HepG2 (cell line): ENCODE results near the gene PPM1G. TPM values are rescaled to one million over a fixed set of nuclear protein-coding genes. Genes with fewer than 3 reads are reported as not detected.

Experiments used
- ATAC-seq: fragments of 200-7000 bp; cut with Tn5 transposase; 3 replicates; pipeline ENCODE4 v1.9.1; 2020; ENCODE audit warnings: mild to moderate bottlenecking, moderate library complexity
- BruUV-seq: library from RNA; stranded (reverse); fragments of 400-500 nt; replicated peaks from 2 replicates; lab custom pipeline; 2021; lab: Mats Ljungman, UMichigan
- CTCF ChIA-PET: fragments of 300-600 bp; formaldehyde crosslinking; extraction: SDS; loops from one replicate; lab custom pipeline; 2021; ENCODE audit warnings: low total read pairs, inconsistent platforms, low intra/inter-chr PET ratio; lab: Yijun Ruan, JAX
- POLR2A ChIA-PET: fragments of 350-600 bp; sonication (Branson Sonifier 250); formaldehyde crosslinking; loops from one replicate; lab custom pipeline; 2020; ENCODE audit warnings: antibody characterized with exemption, inconsistent platforms; lab: Yijun Ruan, JAX
- DNase-seq: peaks from one replicate; pipeline ENCODE4 v3.0.0-alpha.2; 2015; ENCODE audit warnings: low spot score
- FAIRE-seq: peaks from 3 replicates; lab custom pipeline; 2011; peaks lifted over from hg19 to GRCh38; lab: Jason Lieb, UNC
- H2AFZ ChIP-seq: one replicate; pipeline ENCODE4 v1.6.1; 2011; ENCODE audit warnings: low read length, inconsistent platforms
- H3K27ac ChIP-seq: fragments of 300-600 bp; 3 replicates; pipeline ENCODE4 v1.8.0; 2011; ENCODE audit warnings: mixed run types, mild to moderate bottlenecking, mixed read lengths, low read length, inconsistent platforms; ENCODE audit not compliant: insufficient read depth; ENCODE audit errors: extremely low read length
- H3K27me3 ChIP-seq, 2 experiments: fragments of 200-600 bp in 1 of 2; 2 replicates in 1 of 2; 3 replicates in 1 of 2; pipeline versions ENCODE4 v1.6.0 to v1.8.0; 2011; ENCODE audit warnings: low read length in 2 of 2, mild to moderate bottlenecking in 2 of 2, moderate library complexity in 2 of 2, inconsistent platforms in 1 of 2; ENCODE audit not compliant: insufficient read depth in 2 of 2, control insufficient read depth in 1 of 2
- H3K36me3 ChIP-seq, 2 experiments: fragments of 200-600 bp in 1 of 2; replicated peaks in 1 of 2; 2 replicates in 1 of 2; 3 replicates in 1 of 2; pipeline versions ENCODE4 v1.5.1 to v1.8.0; 2011; ENCODE audit warnings: low read length in 2 of 2, inconsistent platforms in 1 of 2; ENCODE audit not compliant: insufficient read depth in 2 of 2, control insufficient read depth in 1 of 2
- H3K4me1 ChIP-seq: 2 replicates; pipeline ENCODE4 v1.5.1; 2012; ENCODE audit warnings: low read length, inconsistent platforms; ENCODE audit not compliant: insufficient read depth
- H3K4me2 ChIP-seq: 2 replicates; pipeline ENCODE4 v1.6.0; 2011; ENCODE audit warnings: low read depth, low read length, inconsistent platforms
- H3K4me3 ChIP-seq, 3 experiments: fragments of 200-600 bp in 1 of 3; sonication (generic), shearing (Covaris generic) in 1 of 3; replicated peaks in 1 of 3; 2 replicates each; pipeline ENCODE4 v1.5.1; 2011 to 2016; ENCODE audit warnings: low read length in 3 of 3, inconsistent platforms in 2 of 3, low read depth in 2 of 3, mild to moderate bottlenecking in 2 of 3, control low read depth in 1 of 3, mixed read lengths in 1 of 3; ENCODE audit not compliant: insufficient read depth in 1 of 3
- H3K79me2 ChIP-seq: one replicate; pipeline ENCODE4 v1.6.1; 2011; ENCODE audit warnings: low read length, inconsistent platforms; ENCODE audit not compliant: insufficient read depth
- H3K9ac ChIP-seq: 2 replicates; pipeline ENCODE4 v1.6.0; 2011; ENCODE audit warnings: mild to moderate bottlenecking, low read depth, low read length, inconsistent platforms; ENCODE audit not compliant: insufficient read depth
- H3K9me3 ChIP-seq: 2 replicates; pipeline ENCODE4 v1.5.1; 2012; ENCODE audit warnings: mild to moderate bottlenecking, low read length
- H4K20me1 ChIP-seq: 2 replicates; pipeline ENCODE4 v1.6.0; 2011; ENCODE audit warnings: inconsistent platforms, mild to moderate bottlenecking, low read length, moderate library complexity; ENCODE audit not compliant: insufficient read depth
- ARID2 ChIP-seq: sonication (generic); formaldehyde crosslinking; IDR thresholded peaks from 2 replicates; pipeline ENCODE4 v1.8.1; 2022; ENCODE audit warnings: mild to moderate bottlenecking, missing genetic modification reagents, borderline replicate concordance
- HIC2 ChIP-seq: sonication (generic); formaldehyde crosslinking; IDR thresholded peaks from 2 replicates; pipeline ENCODE4 v1.9.0; 2022; ENCODE audit warnings: low read depth, missing genetic modification reagents
- HIVEP1 ChIP-seq: sonication (generic); formaldehyde crosslinking; IDR thresholded peaks from 2 replicates; pipeline ENCODE4 v1.4.0; 2020; ENCODE audit warnings: mild to moderate bottlenecking, missing genetic modification reagents
- JUN ChIP-seq: sonication (generic); formaldehyde crosslinking; IDR thresholded peaks from 2 replicates; pipeline ENCODE4 v1.4.0; 2020; ENCODE audit warnings: mild to moderate bottlenecking, missing genetic modification reagents
- PHF5A ChIP-seq: IDR thresholded peaks from one replicate; pipeline ENCODE4 v1.6.1; 2018; ENCODE audit warnings: low read depth, missing genetic modification reagents; ENCODE audit not compliant: unreplicated experiment
- ZNF234 ChIP-seq: sonication (generic); formaldehyde crosslinking; conservative IDR thresholded peaks from 2 replicates; pipeline ENCODE4 v1.5.1; 2020; ENCODE audit warnings: mild to moderate bottlenecking, missing genetic modification reagents
- ZNF24 ChIP-seq: fragments of 450-650 bp; IDR thresholded peaks from 2 replicates; pipeline ENCODE4 v1.6.1; 2017; ENCODE audit warnings: antibody characterized with exemption, mild to moderate bottlenecking
- ZNF567 ChIP-seq: sonication (generic); formaldehyde crosslinking; IDR thresholded peaks from 2 replicates; pipeline ENCODE4 v1.8.1; 2023; ENCODE audit warnings: mild to moderate bottlenecking, missing genetic modification reagents, borderline replicate concordance
- WGBS: methylation state at CpG from one replicate; pipeline ENCODE4 v1.1.6; 2017; ENCODE audit warnings: low lambda C conversion rate; 5-methylcytosine and 5-hydroxymethylcytosine counted together
- in situ Hi-C: cut with HindIII; loops from 2 replicates; pipeline ENCODE4 v1.10.0; 2017; ENCODE audit warnings: low pct_unique_long_range_greater_than_20kb; ENCODE audit not compliant: extremely low pct_ligation_motif_present
- intact Hi-C: fragments of 100-400 bp; cut with micrococcal nuclease; formaldehyde crosslinking; loops from one replicate; pipeline ENCODE4 v1.10.0; 2022; ENCODE audit not compliant: unreplicated experiment
- polyA plus RNA-seq, 8 experiments: library from polyadenylated mRNA; depleted of rRNA in 3 of 8; stranded (reverse) in 7 of 8; unstranded in 1 of 8; fragments of >200 nt; fragmentation: Illumina TruSeq in 4 of 8; extraction: Trizol in 4 of 8; gene quantifications; 2 replicates each; pipeline versions ENCODE4 v1.2.1 to v1.2.3, GENCODE V29; 2011 to 2016; ENCODE audit warnings: low read depth in 4 of 8, missing spikeins in 1 of 8, mixed read lengths in 1 of 8; ENCODE audit not compliant: insufficient read depth in 1 of 8
- total RNA-seq, 5 experiments: library from RNA; depleted of rRNA; stranded (reverse); fragments of >200 nt; fragmentation: Illumina TruSeq; extraction: Trizol; gene quantifications; 2 replicates each; pipeline ENCODE4 v1.2.3, GENCODE V29; 2016; ENCODE audit warnings: low read depth in 1 of 5

PPM1G gene
- total and polyA plus RNA-seq, 2 of the 13 experiments (the other 11 are each of a cell fraction or from before 2014, with no cell fraction given) = 58.2 to 213 TPM

GRCh38 chr2:27390822-27391679 is 18.3 kb downstream of the PPM1G start:
- no peak for DNase-seq
- Histone ChIP-seq H3K4me2 (no peak overlapping the region), H3K79me2 (peaks cover 57% of the 10 kb centered on the region), H4K20me1 (no peaks in the 10 kb centered on the region), H3K9ac (no peak overlapping the region), H3K4me1 (no peaks in the 10 kb centered on the region), H3K36me3 (peaks cover 5 to 36% of the 10 kb centered on the region in 2 experiments), H2AFZ (no peak overlapping the region), H3K4me3 (no peak overlapping the region), H3K27ac (no peak overlapping the region), H3K27me3 (no peaks in the 10 kb centered on the region)
- WGBS = 97% methylated on average over 9 of the region's 9 CpGs
- no peak for FAIRE-seq
- ChIA-PET POLR2A (no interaction called here), CTCF (no interaction called here)
- BruUV-seq = no TSS peak
- in situ Hi-C loops = no loop called here
- TF ChIP-seq ZNF234 (CRISPR knock-in tag) (no peak), HIC2 (CRISPR knock-in tag) (no peak), ZNF567 (no peak), ZNF24 (no peak), JUN (CRISPR knock-in tag) (no peak), PHF5A (CRISPR knock-in tag) (no peak), HIVEP1 (no peak), ARID2 (CRISPR knock-in tag) (no peak)
- TF ChIP-seq, all 625 proteins: peak for 0
- intact Hi-C loops = no loop called here
- no peaks in the 10 kb centered on the region for H3K9me3 ChIP-seq
- ATAC-seq = no peak
